ENCODE data around the gene MYCBP.
"Not testable (repeated sequence)": the region's sequence is repeated elsewhere in the genome, so short reads cannot be mapped to it uniquely, and the experiment has no call there.

Gene MYCBP, protein sequence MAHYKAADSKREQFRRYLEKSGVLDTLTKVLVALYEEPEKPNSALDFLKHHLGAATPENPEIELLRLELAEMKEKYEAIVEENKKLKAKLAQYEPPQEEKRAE

GRCh38 chr1:38873027-38873969 is at the start of gene MYCBP:
Gene MYCBP, minus strand, starts transcription at chr1:38873348. Its CDS starts 43 bp downstream, at chr1:38873305.
- DNase-seq (ENCODE audit: insufficient read length, low spot score): peak; percentile 95
- peak; percentile 95 for FAIRE-seq

DNA sequence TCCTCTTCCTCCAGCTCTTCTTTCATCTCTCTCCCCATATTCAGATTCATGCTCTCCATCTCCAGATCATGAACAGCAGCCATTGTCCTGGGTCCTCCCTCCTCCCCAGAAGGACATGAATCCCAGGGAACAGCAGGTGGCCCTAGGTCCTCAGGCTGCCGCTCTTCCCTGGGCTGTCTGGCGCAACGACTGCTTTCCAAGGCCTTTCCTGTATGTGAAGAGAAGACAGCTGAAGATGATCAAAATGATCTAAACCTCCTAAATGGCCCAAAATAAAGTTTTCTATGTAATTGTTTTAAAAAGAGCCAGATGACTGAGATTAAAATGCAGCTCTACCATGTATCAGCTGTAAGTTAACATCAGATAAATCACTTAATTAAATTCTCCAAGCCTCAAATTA is 46.0 kb upstream of the MYCBP start:
- FAIRE-seq (no peak), DNase-seq (ENCODE audit: insufficient read length, low spot score) (no peak)

DNA sequence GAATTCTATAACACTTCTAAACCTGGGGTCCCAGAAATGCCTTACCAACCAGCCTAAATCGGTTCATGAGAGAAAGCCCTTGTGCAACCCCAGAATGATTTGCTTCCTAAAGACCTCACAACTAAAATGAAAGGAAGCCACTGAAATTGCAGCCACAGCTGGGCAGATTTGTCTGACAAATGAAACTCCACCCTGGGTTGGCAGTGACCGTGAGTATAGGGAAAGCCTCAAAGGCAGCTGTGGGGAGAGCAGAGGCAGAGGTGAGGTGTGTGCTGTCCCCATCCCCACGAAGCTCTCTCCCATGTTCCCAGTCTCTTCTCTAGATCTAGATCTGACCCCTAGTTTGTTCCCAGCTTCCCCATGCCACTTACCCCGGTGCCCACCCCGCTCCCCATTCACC is 45.4 kb upstream of the MYCBP start:
- no peak for FAIRE-seq

GRCh38 chr1:38917772-38918171 is 44.6 kb upstream of the MYCBP start:
- no peak for FAIRE-seq

More for the DNA sequence above, 45.4 kb upstream of the MYCBP start:
- no peak for DNase-seq (ENCODE audit: insufficient read length, low spot score)

GRCh38 chr1:38917337-38917736 is 44.2 kb upstream of the MYCBP start:
- DNase-seq (ENCODE audit: insufficient read length, low spot score): no peak
- FAIRE-seq: no peak

More at GRCh38 chr1:38917772-38918171, 44.6 kb upstream of the MYCBP start:
- no peak for DNase-seq (ENCODE audit: insufficient read length, low spot score)

GRCh38 chr1:38915352-38915948 is 42.3 kb upstream of the MYCBP start:
- DNase-seq (ENCODE audit: insufficient read length, low spot score): no peak
- FAIRE-seq: no peak

DNA sequence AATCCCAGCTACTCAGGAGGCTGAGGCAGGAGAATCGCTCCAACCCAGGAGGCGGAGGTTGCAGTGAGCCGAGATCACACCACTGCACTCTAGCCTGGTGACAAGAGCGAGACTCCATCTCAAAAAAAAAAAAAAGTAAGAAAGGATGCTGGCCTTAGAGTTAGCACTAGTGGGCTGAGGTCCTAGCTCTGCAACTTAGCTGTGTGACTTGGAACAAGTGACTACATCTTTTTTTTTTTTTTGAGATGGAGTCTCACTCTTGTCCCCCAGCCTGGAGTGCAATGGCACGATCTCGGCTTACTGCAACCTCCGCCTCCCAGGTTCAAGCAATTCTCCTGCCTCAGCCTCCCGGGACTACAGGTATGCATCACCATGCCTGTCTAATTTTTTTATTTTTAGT is 41.8 kb upstream of the MYCBP start:
- DNase-seq (ENCODE audit: insufficient read length, low spot score); FAIRE-seq: not testable (repeated sequence)

GRCh38 chr1:38908821-38909220 is 35.7 kb upstream of the MYCBP start:
- FAIRE-seq (no peak), DNase-seq (ENCODE audit: insufficient read length, low spot score) (no peak)

GRCh38 chr1:38905985-38906384 is 32.8 kb upstream of the MYCBP start:
- FAIRE-seq: no peak

DNA sequence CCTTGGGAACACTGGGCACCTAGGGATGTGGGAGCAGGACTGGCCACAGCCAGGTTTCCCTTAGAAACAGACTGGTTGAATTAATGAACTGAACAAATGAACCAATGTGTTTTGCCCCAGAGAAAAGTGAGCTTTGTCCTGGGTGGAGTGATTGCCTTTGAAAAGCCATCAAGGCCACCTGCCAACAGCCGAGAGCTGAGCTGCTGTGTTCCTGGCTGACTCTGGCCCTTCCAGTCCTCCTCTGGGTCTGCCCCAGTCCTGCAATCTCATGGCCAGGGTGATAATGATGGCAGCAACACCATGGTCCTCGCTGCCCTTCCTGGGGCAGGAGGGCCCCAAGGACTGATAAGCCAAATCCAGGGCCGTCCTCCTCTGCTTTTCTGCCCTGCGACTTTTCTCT is 26.4 kb upstream of the MYCBP start:
- no peak for DNase-seq (ENCODE audit: insufficient read length, low spot score)

More at GRCh38 chr1:38905985-38906384, 32.8 kb upstream of the MYCBP start:
- no peak for DNase-seq (ENCODE audit: insufficient read length, low spot score)

GRCh38 chr1:38898653-38899230 is 25.6 kb upstream of the MYCBP start:
- DNase-seq (ENCODE audit: insufficient read length, low spot score) (no peak), FAIRE-seq (no peak)

More for the DNA sequence above, 26.4 kb upstream of the MYCBP start:
- no peak for FAIRE-seq

DNA sequence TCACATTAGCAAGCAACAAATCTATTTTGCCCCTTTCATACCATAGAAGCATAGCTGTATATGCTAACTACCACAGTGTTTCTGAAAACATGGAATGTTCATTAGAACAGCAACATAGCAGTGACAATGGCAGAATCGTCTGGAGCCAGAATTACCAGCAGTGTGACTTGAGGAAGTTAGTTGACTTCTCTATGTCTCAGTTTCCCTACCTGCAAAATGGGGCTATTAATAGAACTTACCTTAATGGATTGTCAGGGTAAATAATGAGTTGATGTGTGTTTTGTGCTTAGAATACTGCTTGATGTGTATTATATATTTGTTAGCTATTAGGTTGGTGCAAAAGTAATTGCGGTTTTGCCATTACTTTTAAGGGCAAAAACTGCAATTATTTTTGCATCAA is 23.0 kb upstream of the MYCBP start:
- no peak for FAIRE-seq
- no peak for DNase-seq (ENCODE audit: insufficient read length, low spot score)

GRCh38 chr1:38892976-38893375 is 19.8 kb upstream of the MYCBP start:
- DNase-seq (ENCODE audit: insufficient read length, low spot score) (no peak), FAIRE-seq (no peak)

DNA sequence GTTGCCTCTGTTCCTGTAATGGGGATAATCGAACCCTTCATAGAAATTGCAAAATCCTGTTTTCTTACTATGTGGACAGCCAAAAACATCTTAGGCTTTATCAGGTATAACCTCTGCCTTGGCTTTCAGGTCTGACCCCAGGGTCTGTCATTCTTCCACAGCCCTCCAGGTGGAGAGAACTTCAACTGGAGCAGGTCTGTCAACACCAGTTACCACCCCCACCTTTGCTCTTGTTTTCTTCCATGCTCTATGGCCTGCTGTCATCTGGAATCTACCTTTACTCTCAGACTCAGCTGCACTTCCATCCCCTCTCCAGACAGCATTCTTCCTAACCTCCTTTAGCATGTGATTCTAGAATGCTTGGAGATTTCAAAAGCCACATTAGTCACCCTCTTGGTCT is 18.6 kb upstream of the MYCBP start:
- FAIRE-seq (peak; percentile 49), DNase-seq (ENCODE audit: insufficient read length, low spot score) (no peak)

DNA sequence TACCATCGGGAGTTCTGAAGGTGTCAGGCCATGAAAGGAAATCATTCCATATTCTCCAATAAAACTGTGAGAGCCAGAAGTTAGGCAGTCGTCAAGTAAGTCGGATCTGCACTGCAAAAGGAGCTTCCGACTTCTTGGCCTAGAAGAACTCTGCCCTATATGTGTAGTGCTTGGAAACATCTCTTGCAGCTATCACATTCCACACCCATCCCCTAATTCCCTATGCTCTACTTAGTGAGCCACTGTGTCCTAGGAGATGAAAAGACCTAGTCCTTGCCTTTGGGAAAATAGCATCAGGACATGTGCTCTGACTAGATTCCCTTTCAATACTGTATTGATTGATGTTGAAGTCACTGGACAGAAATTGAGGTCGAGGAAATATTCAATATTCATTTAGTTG is 16.4 kb upstream of the MYCBP start:
- FAIRE-seq (no peak), DNase-seq (ENCODE audit: insufficient read length, low spot score) (no peak)

DNA sequence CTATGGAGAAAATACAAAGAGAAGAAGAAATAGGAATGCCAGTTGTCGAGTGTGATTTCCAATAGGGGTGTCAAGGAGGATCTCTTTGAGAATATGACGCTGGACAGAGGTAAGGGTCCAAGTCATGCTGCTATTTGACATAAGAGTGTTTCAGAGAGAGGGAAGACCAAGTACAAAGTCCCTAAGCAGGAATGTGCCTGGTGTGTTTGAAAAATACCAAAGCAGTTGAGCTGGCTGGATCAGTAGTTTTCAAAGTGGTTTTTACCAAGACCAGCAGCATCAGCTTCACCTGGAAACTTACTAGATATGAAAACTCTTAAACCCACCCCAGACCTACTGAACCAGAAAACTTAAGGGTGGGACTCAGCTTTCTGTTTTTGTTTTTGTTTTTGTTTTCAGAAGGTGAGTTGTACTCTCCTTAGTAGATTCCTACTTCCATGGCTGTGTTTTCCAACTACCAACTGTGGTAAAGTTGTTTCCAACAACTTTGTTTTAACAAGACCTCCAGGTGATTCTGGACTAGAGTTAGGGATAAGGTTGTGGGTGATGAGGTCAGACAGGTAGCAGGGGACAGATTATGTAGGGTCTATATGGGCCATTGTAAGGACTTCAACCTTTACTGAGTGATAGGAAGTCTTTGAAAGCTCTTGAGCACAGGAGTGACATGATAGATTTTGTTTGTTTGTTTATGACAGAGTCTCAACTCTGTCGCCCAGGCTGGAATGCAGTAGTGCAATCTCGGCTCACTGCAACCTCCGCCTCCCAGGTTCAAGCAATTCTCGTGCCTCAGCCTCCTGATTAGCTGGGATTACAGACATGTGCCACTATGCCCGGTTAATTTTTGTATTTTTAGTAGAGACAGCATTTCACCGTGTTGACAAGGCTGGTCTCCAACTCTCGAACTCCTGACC is 15.5 kb upstream of the MYCBP start:
- DNase-seq (ENCODE audit: insufficient read length, low spot score) (no peak), FAIRE-seq (no peak)

- no peak for FAIRE-seq
- no peak for DNase-seq (ENCODE audit: insufficient read length, low spot score)
These were observed 11.9 kb upstream of the MYCBP start for GRCh38 chr1:38885092-38885491.

DNA sequence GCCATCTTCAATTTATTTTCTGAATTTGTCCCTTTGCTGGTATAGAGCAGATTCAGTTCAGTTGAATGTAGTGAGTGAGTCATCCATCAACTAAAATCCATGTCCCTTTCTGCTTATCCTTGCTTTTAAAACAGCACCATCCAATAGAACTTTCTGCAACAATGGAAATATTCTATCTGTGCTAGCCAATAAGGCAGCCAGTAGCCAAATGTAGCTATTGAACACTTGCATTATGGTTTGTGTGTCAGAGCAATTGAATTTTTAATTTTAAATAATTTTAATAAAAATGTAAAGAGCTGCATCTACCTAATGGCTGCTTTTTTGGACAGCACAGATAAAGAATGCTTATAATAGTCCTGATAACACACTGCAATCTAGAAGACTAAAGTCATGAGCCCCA is 8.3 kb upstream of the MYCBP start, which contains the start of gene GJA9:
Gene GJA9 (minus strand): TSS at position 101 of the 400 bp plus-strand sequence. CDS start 5,489 bp downstream, outside the sequence.
- FAIRE-seq: no peak

GRCh38 chr1:38875811-38876210 is 2.7 kb upstream of the MYCBP start:
- DNase-seq (ENCODE audit: insufficient read length, low spot score) (no peak), FAIRE-seq (no peak)

More for the DNA sequence above, 8.3 kb upstream of the MYCBP start, which contains the start of gene GJA9:
- DNase-seq (ENCODE audit: insufficient read length, low spot score): no peak

DNA sequence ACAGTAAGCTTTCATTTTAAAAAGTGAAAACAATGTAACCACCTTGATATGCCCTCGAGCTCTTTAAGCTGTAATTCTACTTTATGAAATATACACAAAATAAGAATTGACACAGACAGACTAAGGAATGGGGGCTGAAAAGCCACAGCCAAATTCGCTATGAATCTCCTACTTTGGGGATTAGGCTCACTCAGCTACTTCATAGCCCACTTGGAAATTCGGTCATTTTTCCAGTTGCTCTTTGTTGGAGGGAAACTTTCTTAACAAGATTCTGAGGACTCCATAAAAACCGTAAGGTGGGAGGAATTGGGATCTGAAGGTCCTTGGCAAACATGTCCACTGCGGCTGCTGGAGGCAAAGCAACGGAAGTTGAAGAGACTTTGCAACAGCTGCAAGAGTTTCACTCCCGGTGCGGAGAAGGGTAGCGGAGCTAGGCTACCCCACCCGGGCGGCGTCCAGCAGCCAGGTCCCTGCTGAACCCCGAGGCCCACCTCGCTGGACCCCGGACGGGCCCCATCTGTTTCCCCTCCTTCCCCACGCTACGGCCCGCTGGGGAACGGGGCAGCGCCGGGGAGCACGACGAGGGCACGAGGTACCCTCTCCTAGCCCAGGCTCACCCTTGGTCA is 634 bp downstream of the MYCBP start:
- DNase-seq (ENCODE audit: insufficient read length, low spot score): no peak
- peak; percentile 63 for FAIRE-seq
